ENCODE data around the gene TNIP2.
A peak's percentile ranks its signal among the peaks of the same experiment; 100 is the strongest.

The TNIP2 gene

DNA sequence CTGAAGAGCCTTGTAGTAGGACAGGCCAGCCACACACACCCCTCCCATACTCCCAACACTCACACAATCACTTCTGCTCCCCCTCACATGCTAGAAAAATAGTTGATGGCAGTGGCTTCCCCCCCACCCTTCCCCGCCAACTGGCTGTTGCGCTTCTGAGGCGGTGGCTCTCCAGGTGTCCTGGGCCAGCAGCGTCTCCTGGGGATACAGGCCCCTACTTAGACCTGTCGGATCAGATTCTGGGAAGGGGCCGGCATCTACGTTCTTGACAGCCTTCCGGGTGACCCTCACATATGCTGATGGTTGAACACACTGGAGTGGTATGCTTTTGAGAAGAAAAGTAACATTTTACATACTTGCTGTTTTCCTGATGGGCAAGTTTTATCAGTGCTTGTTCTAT is 39.9 kb downstream of the TNIP2 start:
- DNase-seq (ENCODE audit: low read depth, low spot score): no peak

DNA sequence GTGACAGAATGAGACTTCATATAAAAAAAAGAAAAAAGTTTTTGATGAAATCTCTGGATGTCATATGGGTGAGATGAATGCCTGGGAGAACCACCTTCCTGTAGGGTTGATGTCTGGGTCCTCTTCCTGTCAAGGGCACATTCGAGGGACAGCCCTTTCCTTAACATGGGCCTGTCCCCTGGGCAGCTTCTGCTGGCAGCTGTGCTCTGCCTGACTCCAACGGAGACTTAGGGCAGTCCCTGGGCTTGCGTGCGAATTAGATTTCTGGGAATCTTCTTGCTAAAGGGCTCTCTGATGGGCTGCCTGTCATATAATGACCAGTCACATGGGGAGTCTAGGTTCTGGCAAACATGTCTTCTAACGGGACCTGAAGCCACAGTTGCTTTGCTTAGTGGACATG is 40.7 kb downstream of the TNIP2 start:
- DNase-seq (ENCODE audit: low read depth, low spot score): no peak

DNA sequence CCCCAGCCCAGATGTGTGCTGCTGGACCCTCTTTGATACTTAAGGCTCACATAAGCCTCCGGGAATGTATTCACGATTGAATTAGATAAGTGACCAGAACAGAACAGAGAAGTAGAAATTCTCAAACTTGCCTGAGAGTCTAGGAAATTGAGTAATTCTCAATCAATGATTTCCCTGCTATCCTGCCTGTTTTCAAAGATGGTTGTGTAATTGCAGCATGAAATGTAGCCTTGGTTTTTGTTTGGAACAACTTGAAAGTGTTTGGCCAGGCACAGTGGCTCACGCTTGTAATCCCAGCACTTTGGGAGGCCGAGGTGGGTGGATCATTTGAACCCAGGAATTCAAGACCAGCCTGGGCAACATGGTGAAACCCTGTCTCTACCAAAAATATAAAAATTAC is 41.2 kb downstream of the TNIP2 start:
- no peak for DNase-seq (ENCODE audit: low read depth, low spot score)

DNA sequence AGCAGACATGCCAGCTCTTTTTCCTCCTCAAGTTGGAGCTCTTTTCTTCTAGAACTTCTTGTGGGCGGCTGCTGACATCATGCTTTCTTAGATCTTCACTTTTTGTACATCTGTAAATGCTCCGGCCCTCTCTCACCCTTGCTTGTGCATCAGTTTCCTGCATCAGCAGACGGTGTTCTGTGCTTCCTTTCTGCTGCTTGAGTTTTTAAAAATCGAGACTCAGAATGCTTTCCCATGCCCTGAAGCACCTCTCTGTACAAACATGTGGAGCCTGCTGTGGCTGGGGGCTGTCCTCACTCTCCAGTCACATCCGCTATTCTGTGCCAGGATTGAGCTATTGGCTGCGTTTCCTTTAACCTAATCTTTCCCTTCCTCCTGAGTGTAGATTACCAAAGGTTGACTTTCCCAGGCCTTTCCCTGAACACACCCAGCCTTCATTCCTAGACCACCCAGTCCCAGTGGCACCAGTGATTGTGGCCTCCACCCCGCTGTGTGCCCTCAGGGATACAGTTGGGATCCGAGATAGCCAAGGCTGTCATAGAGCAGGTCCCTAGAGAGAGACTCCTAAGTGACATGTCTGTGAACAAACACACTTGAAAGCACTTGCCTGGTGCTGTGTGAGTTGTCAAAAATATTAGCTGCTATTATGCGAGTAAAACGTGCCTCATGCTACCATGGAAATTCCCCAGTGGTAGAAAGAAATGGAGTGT is 41.9 kb downstream of the TNIP2 start:
- DNase-seq (ENCODE audit: low read depth, low spot score): no peak

DNA sequence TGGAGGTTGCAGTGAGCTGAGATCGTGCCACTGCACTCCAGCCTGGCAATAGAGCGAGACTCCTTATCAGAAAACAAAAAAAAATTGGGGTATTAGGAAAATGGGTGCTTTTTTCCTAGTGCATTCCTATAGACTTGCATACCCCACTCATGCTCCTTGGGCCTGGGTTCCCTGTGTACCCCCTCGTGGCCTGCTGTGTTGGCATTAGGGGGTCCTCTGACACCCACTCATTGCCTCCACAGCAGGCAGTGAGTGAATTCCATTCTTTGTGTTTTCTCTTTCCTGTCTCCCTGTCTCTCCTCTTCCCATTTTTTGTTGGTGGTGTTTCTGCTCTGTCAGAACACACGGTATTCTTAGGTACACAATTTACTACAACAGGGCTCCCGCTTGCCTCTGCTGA is 42.8 kb downstream of the TNIP2 start:
- DNase-seq (ENCODE audit: low read depth, low spot score): no peak

DNA sequence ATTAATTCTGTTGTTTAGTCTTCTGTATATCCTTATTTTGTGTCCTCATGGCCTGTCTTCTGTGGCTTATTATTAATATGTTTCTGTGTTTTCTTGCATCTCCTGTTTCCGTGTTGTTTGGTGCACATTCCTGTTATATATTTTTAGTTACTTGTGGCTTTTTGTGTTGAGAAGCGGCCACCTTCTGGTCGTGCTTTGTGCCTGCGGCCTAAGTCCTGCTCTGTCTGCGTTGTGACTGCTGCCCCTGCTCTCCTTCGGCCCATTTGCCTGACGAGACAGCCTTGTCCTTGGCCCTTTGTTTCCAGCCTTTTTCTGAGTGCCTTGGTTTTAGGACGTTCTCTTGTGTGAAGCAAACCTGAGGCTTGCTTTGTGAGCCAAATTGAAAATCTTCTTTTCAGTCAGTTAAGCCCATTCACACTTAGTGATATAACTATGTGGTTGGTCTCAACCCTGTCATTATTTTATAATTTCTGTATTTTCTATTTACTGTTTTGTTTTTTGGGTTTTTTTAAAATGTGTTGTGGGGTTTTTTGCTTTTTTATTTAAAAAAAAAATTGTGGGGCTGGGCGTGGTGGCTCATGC is 43.8 kb downstream of the TNIP2 start:
- peak; percentile 33 for DNase-seq (ENCODE audit: low read depth, low spot score)

DNA sequence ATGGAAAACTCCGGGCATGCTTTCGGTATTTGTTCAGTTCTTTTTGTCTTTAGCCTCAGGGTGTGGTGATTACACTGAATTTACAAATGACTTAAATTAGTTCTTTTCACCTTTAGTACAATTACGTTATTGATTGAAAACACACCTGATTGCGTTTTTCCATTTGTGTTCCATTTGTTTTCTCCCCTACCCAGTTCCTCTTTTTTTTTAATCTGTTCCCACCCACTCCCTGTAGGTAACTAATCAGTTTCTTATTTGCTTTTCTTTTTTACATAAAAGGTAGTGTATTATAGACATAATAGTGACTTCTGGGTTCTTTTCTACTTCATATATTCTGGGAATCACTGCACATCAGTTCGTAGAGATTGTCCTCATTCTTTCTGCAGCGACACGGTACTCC is 53.4 kb downstream of the TNIP2 start:
- DNase-seq (ENCODE audit: low read depth, low spot score): no peak

DNA sequence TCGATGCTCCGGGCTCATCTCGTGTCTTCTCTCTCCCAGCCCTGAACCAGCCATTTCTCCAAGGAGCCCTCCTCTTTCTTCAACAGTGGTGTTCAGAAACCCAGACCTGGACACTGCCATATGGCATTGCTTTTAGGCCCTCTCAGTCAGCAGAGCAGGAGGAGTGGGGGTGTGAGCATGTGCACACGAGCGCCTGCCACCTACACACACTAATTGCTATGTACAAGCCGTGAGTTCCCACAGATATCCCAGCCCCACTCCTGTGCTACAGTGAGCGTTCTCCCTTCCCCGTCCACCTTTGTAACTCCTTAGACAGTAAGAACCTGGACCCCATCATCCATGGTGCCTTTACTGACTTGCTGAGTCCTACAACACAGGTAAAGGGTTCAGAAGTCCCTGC is 53.8 kb downstream of the TNIP2 start:
- DNase-seq (ENCODE audit: low read depth, low spot score): no peak

DNA sequence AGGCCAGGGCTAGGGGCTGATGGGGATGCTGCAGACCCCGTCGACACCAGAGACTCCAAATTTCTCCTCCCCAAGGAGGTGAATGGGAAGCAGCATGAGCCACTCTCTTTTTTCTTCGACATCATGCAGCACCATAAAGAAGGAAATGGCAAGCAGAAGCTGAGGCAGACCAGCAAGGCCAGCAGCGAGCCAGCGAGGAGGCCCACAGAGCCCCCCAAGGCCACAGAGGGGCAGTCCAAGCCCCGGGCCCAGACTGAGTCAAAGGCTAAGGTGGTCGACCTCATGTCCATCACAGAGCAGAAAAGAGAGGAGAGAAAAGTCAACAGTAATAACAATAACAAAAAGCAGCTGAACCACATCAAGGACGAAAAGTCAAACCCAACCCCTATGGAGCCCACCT is 56.1 kb downstream of the TNIP2 start:
- DNase-seq (ENCODE audit: low read depth, low spot score): no peak

DNA sequence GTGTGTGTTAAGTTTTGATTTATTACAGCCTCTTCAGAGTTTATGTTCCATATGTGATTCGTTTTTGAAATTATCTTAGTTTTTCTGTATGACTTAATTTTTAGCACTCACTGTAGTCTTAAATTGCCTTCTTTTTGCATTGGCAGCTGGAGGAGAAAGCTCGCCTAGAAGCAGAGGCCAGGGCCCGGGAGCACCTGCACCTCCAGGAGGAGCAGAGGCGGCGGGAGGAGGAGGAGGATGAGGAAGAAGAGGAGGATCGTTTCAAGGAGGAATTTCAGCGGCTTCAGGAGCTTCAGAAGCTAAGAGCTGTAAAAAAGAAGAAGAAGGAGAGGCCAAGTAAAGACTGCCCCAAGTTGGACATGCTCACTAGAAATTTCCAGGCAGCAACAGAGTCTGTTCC is 56.6 kb downstream of the TNIP2 start:
- no peak for DNase-seq (ENCODE audit: low read depth, low spot score)

DNA sequence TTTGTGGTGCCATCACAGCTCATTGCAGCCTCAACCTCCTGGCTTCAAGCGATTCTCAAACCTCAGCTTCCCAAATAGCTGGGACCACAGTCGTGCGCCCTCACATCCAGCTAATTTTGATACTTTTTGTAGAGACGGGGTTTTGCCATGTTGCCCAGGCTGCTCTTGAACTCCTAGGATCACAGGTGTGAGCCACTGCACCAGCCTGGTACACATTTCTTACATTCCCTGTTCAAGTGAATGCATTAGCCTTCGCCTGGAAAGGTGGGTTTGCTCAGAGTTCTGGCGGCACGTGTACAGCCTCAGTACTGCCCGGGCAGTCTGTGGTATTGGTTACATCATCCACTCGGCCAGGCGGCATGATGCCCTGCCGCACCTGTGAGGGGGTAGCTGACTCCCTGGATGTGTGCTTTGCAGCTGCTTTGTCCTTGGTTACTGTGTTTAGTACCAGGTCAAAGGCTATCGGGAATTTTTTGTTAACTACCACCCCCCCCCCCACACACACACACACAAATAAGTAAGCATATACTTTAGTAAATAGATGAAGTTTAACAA is 57.1 kb downstream of the TNIP2 start:
- no peak for DNase-seq (ENCODE audit: low read depth, low spot score)

DNA sequence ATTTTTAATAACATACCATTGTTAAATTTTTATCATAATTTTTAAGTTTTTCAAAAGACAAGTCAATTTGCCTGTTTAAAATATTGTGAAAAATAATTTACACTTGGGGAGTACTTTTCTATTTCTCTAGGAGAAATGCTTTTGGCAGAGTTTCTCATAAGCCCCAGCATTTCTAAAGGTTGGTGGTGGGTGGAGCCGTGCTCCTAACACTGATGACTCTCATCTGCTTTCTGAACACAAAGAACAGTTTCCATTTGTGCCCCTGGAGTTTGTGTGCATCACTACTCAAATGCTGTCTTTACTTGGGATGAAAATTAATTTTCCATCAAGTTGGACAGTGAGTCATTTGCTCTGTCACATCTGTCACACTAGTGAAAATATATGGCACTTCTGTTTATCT is 57.6 kb downstream of the TNIP2 start:
- no peak for DNase-seq (ENCODE audit: low read depth, low spot score)

DNA sequence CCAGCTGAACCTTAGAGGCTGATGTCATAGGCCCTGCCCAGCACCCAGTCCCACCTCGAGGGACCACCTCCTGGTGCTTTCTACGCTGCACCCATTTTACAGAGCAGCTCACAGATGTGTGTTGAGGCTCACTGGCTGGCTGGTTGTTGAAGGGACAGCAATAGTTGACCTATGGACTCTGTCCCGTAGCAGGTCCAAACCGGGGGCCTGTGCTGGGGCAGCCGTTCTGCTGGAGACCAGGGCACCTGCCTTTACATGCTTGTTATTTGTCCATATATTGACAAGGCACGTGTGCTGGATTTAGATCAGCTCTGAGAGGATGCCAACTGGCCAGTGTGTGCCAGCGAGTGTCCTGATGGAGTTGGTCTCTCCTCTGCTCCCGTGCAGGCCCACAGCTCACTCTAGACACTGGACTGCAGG is 58.1 kb downstream of the TNIP2 start:
- DNase-seq (ENCODE audit: low read depth, low spot score): no peak

DNA sequence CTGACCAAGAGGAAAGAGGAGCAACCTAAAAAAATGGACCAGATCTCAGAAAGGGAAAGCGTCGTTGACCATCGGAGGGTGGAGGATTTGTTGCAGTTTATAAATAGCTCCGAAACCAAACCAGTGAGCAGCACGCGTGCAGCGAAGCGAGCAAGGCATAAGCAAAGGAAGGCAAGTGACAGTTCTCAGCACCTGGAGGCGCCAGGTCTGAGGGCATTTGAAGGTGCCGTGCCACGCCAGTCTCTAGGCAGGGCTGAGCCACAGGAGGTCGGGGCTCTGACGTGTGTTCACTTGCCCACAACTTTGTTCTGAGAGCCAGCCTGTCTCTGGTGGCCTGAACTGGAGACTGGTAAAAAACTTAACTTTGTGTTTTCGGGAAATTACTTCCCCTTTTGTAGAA is 59.7 kb downstream of the TNIP2 start:
- DNase-seq (ENCODE audit: low read depth, low spot score): no peak

DNA sequence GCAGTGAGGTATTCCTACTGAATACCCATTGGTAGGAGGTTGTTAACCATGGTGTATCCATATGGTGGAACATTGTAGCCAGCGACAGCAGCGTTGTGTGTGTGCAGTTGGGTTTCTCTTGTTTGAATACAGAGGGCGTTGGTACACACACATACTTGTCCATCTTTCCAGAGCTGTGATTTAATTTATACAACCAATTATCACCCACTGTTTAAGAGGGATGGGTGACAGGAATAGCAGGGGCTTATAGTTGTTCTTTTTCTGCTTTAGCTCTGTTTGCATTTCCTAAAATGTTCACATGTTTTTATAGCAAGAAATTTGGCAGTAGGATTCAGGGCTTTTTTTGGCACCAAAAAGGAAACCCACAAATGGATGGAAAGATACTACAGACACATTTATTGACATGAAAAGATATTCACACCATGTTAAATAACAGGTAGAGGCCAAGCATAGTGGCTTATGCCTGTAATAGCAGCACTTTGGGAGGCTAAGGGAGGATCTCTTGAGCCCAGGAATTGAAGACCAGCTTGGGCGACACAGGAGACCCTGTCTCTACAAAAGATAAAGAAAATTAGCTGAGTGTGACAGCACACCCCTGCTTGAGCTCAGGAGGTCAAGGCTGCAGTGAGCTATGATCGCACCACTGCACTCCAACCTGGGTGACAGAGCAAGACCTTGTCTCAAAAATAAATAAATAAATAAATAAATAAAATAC is 60.6 kb downstream of the TNIP2 start:
- no peak for DNase-seq (ENCODE audit: low read depth, low spot score)

DNA sequence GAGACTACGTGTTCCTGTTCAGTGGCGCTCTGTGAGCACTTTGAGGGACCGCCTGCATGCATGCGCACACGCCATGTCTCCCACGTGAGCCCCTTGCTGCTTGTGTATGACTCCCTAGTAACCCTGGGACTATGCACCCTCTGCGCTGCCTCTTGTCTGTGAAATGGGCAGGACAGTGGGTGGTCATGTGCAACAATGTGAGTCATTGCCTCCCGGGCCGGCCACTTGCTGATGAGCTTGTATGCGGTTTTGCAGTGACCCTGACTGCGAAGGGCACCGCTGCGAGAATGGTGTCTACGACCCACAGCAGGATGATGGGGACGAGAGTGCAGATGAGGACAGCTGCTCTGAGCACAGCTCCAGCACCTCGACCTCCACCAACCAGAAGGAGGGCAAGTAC is 61.4 kb downstream of the TNIP2 start:
- DNase-seq (ENCODE audit: low read depth, low spot score): peak; percentile 12

DNA sequence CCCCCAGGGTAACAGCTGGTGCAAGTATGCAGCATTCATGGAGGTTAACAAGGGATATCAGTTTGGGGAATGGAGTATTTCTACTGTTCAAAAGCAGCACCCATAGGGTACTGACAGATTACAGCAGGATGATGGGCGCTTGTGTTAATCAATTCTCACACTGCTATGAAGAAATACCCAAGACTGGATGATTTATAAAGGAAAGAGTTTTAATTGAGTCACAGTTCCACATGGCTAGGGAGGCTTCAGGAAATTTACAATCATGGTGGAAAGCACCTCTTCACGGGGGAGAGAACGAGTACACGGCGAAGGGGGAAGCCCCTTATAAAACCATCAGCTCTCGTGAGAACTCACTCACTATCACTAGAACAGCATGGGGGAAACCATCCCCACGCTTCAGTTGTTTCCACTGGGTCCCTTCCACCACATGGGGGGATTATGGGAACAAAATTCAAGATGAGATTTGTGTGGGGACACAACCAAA is 64.1 kb downstream of the TNIP2 start:
- DNase-seq (ENCODE audit: low read depth, low spot score): no peak
